Thoracic aorta (tissue), 2 donors: ENCODE results near the gene PPIF. TPM values are rescaled to one million over a fixed set of nuclear protein-coding genes. Genes with fewer than 3 reads are reported as not detected.

ENCODE experiments used
- ATAC-seq: fragments of 150-250 bp; one replicate; pipeline ENCODE4 v1.8.0; 2017; ENCODE audit warnings: low read depth; ENCODE audit not compliant: insufficient number of reproducible peaks, low FRiP score
- DNase-seq: peaks from one replicate; pipeline ENCODE4 v3.0.0-alpha.2; 2020; ENCODE audit warnings: low spot score
- H3K27ac ChIP-seq, 2 donors: fragments of 200-600 bp; sonication (generic); 1 replicate in 1 of 2; 2 replicates in 1 of 2; pipeline ENCODE4 v1.5.1; 2016; ENCODE audit warnings: mild to moderate bottlenecking in 2 of 2, moderate library complexity in 2 of 2
- H3K27me3 ChIP-seq: fragments of 200-600 bp; sonication (generic); replicated peaks from 2 replicates; pipeline ENCODE4 v1.6.0; 2016; ENCODE audit warnings: mild to moderate bottlenecking; ENCODE audit not compliant: insufficient read depth
- H3K36me3 ChIP-seq: fragments of 200-600 bp; sonication (generic); one replicate; pipeline ENCODE4 v1.5.1; 2016
- H3K4me1 ChIP-seq, 2 donors: fragments of 200-600 bp; sonication (generic); 1 replicate in 1 of 2; 2 replicates in 1 of 2; pipeline versions ENCODE4 v1.5.1 to v1.6.0; 2016; ENCODE audit warnings: low read depth in 2 of 2, mild to moderate bottlenecking in 1 of 2; ENCODE audit not compliant: control insufficient read depth in 1 of 2
- H3K4me3 ChIP-seq: fragments of 200-600 bp; sonication (generic); 2 replicates; pipeline ENCODE4 v1.5.1; 2016; ENCODE audit warnings: mild to moderate bottlenecking
- H3K9me3 ChIP-seq: fragments of 200-600 bp; sonication (generic); 2 replicates; pipeline ENCODE4 v1.5.1; 2016
- CTCF ChIP-seq: fragments of 200-600 bp; sonication (generic); IDR thresholded peaks from one replicate; pipeline ENCODE4 v1.5.1; 2019; ENCODE audit warnings: antibody characterized with exemption
- total RNA-seq, 2 donors: library from RNA; depleted of rRNA; stranded (reverse); fragments of >200 nt; gene quantifications; one replicate each; pipeline versions ENCODE4 v1.1.0 to v1.2.3, GENCODE V29; 2016

The PPIF gene
- total RNA-seq, 2 donors from 2014 or later = 5.7 to 44.2 TPM

- DNase-seq (no peak), ATAC-seq (no peak)
- Histone ChIP-seq H3K4me1 (no peaks in the 10 kb centered on the region), H3K27ac (no peak overlapping the region), H3K36me3 (peaks cover 68% of the 10 kb centered on the region), H3K27me3 (no peaks in the 10 kb centered on the region), H3K9me3 (no peaks in the 10 kb centered on the region), H3K4me3 (no peak overlapping the region)
- TF ChIP-seq CTCF = no peak
Observed at GRCh38 chr10:79306644-79307220, 40.5 kb upstream of the PPIF start.

- Histone ChIP-seq H3K9me3 (no peaks in the 10 kb centered on the region), H3K27ac (no peak overlapping the region), H3K4me1 (no peaks in the 10 kb centered on the region), H3K4me3 (no peak overlapping the region), H3K27me3 (no peaks in the 10 kb centered on the region), H3K36me3 (peaks cover 61% of the 10 kb centered on the region)
- TF ChIP-seq CTCF = no peak
- ATAC-seq = no peak
- DNase-seq = no peak
Observed at GRCh38 chr10:79308016-79308415, 39.3 kb upstream of the PPIF start.

DNA sequence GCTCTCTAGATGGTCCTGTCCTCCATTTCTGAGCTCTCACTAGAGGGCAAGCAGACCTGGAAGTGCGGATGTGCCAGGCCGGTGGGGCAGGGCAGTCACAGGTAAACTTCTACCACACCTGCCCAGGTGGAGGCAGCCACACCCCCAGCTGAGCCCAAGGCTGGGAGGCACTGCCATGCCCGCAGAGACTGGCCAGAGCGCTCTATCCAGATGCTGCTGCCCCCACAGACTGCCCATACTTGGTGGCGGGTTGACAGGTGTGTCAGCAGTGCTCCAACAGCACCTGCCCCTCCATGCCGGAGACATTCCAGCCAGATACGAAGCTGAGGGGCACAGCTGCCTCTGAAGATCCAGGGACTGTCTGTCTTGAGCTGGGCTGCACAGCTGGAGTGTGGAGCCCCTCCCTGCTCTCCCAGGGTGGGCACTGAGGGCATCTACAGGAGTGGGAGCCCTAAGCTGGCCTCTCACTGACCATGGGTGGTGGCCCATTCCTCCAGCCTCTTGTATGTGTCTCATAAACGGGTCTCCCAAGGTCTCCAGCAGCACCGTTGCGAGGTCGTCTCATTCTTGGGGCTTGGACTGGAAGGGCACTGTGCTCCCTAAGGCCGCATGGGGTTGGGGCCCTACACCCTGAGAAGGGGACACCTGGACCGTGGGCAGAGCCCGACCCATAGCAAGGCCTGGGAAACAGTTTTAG, 38.2 kb upstream of the PPIF start:
- DNase-seq (no peak), ATAC-seq (no peak)
- Histone ChIP-seq H3K4me3 (no peak overlapping the region), H3K4me1 (no peaks in the 10 kb centered on the region), H3K36me3 (peaks cover 53% of the 10 kb centered on the region), H3K27me3 (no peaks in the 10 kb centered on the region), H3K9me3 (no peaks in the 10 kb centered on the region), H3K27ac (no peak overlapping the region)
- no peak for TF ChIP-seq CTCF

DNA sequence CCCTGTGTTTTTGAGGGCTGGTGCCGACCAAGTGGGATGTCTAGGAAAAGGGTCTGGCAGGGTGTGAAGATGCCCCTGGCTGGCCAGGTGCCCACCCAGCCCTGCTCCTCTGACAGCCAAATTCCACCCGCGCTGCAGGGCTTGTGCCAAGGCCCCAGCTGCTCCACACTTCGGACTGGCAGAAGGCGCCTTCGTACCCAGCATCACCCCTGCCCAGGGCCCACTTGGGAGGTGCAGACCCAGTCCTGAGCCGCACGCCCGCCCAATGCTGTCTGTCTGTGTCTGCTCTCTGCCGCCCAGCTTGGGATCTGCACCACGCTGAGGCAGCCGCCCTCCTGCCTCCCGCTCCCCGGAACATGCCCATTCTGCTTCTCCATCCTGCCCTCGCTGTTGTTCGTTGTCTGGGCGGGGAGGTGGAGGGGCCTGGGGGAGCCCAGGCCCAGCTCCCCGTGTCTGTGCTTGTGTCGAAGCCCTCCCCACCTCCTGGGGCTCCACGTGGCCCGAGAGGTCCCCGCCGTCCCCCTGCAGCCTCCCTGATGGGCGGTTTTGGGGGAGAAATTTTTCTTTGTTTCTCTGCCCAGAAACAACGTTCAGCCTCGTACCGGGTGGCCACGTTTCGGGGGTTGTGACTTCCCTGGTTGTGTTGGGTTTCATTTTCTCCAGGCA, 36.9 kb upstream of the PPIF start:
- no peak for TF ChIP-seq CTCF
- no peaks in the 10 kb centered on the region for H3K27me3 ChIP-seq
- H3K36me3 ChIP-seq = peaks cover 42% of the 10 kb centered on the region
- H3K4me1 ChIP-seq = no peaks in the 10 kb centered on the region
- H3K4me3 ChIP-seq = no peak overlapping the region
- H3K9me3 ChIP-seq = no peaks in the 10 kb centered on the region
- DNase-seq (no peak), ATAC-seq (no peak)
- H3K27ac ChIP-seq = no peak overlapping the region

DNA sequence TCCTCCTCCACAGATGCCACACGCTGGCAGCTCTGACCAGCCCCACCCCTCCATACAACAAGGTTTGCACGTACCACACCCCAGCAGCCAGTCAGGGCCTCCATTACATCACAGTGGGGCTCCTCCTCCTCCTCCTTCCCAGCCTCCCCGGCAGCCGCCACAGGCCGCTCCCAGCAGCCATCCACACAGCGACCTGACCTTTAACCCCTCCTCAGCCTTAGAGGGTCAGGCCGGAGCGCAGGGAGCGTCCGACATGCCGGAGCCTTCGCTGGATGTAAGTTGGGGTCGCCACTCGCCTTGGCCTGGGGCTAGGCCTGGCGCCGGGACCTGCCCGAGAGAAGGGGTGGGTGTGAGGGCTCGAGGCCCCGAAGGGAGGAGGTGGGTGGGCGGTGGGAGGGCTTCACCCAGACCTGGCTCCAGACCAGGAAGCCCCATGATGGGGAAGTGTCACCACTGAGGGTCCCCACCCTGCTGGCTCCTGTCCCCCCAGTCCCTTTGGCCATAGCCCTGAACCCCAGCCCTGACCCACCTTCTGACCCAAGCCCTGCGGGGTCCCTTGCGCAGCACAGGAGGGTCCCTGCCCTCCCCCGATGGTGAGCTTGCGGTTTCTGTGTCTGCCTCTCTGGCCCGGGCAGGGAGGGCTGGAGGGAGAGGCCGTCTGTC, 36.2 kb upstream of the PPIF start:
- Histone ChIP-seq H3K27ac (no peak overlapping the region), H3K36me3 (peaks cover 35% of the 10 kb centered on the region), H3K4me3 (no peak overlapping the region), H3K27me3 (no peaks in the 10 kb centered on the region), H3K9me3 (no peaks in the 10 kb centered on the region), H3K4me1 (no peaks in the 10 kb centered on the region)
- no peak for TF ChIP-seq CTCF
- no peak for ATAC-seq
- no peak for DNase-seq
